WERI-Rb-1 (cell line): Measurements from ENCODE around the gene KPNA4.

Experiments
- DNase-seq: peaks from one replicate; pipeline ENCODE4 v3.0.0-alpha.2; 2020
- H3K27ac ChIP-seq: fragments of 250-450 bp; sonication (Bioruptor Pico); 2 replicates; pipeline ENCODE4 v1.5.1; 2020; ENCODE audit warnings: mild to moderate bottlenecking, moderate library complexity
- H3K27me3 ChIP-seq: fragments of 250-450 bp; sonication (Bioruptor Pico); 2 replicates; pipeline ENCODE4 v1.5.1; 2021; ENCODE audit warnings: mild to moderate bottlenecking, low read depth, moderate library complexity; ENCODE audit not compliant: insufficient read depth, severe bottlenecking
- H3K36me3 ChIP-seq: fragments of 250-450 bp; sonication (Bioruptor Pico); 2 replicates; pipeline ENCODE4 v1.5.1; 2020; ENCODE audit warnings: mild to moderate bottlenecking, moderate library complexity
- H3K4me3 ChIP-seq: 2 replicates; pipeline ENCODE4 v1.5.1; 2011; ENCODE audit warnings: low read depth, mild to moderate bottlenecking, control low read depth, low read length
- H3K9me3 ChIP-seq: fragments of 250-450 bp; sonication (Bioruptor Pico); 2 replicates; pipeline ENCODE4 v1.5.1; 2021; ENCODE audit warnings: mild to moderate bottlenecking, moderate library complexity; ENCODE audit not compliant: severe bottlenecking
- TF ChIP-seq, protein P1 (sequence below): IDR thresholded peaks from 2 replicates; pipeline ENCODE4 v1.5.1; 2011; ENCODE audit warnings: low read depth, mild to moderate bottlenecking, control low read depth, inconsistent platforms, low read length

The KPNA4 gene

DNA sequence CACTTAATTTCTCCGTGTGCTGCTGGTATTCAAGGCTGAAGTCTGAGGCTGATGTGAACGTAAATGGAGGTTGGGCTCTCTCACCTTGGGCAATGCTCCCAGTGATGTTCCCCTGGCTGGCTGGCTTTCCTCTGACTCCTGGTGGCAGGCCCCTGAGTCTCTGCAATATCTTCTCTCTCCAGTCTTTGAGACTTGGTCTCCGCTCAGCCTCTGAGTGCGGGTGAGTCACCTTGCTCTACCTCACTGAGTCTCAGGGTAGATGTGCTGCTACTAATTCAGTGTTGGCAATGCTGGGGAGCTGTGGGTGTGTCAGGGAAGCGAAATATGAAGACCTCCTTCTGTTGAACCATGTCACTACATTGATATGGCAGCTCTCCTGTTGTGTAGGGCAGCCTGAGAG lies 84.4 kb downstream of the KPNA4 start:
- no peak for DNase-seq
- TF ChIP-seq, protein P1, sequence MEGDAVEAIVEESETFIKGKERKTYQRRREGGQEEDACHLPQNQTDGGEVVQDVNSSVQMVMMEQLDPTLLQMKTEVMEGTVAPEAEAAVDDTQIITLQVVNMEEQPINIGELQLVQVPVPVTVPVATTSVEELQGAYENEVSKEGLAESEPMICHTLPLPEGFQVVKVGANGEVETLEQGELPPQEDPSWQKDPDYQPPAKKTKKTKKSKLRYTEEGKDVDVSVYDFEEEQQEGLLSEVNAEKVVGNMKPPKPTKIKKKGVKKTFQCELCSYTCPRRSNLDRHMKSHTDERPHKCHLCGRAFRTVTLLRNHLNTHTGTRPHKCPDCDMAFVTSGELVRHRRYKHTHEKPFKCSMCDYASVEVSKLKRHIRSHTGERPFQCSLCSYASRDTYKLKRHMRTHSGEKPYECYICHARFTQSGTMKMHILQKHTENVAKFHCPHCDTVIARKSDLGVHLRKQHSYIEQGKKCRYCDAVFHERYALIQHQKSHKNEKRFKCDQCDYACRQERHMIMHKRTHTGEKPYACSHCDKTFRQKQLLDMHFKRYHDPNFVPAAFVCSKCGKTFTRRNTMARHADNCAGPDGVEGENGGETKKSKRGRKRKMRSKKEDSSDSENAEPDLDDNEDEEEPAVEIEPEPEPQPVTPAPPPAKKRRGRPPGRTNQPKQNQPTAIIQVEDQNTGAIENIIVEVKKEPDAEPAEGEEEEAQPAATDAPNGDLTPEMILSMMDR = no peak
- H3K4me3 ChIP-seq = no peak overlapping the region
- H3K27me3 ChIP-seq = no peaks in the 10 kb centered on the region
- no peaks in the 10 kb centered on the region for H3K36me3 ChIP-seq
- H3K27ac ChIP-seq = no peak overlapping the region
- no peaks in the 10 kb centered on the region for H3K9me3 ChIP-seq

DNA sequence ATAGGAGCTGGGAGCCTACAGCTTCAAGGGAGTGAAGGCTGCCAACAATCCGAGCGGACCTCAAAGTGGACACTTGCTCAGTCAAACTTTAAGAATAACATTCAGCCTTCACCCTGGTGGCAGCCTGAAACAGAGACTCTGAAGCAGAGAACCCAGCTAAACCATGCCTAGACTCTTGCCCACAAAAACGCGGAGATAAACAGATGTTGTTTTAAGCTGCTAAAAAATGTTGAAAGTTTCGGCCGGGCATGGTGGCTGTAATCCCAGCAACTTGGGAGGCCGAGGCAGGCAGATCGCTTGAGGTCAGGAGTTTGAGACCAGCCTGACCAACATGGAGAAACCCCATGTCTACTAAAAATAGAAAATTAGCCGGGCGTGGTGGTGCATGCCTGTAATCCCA lies 86.0 kb downstream of the KPNA4 start:
- Histone ChIP-seq H3K4me3 (no peak overlapping the region), H3K36me3 (no peaks in the 10 kb centered on the region), H3K9me3 (no peaks in the 10 kb centered on the region), H3K27me3 (no peaks in the 10 kb centered on the region), H3K27ac (no peak overlapping the region)
- TF ChIP-seq, protein P1 = no peak
- no peak for DNase-seq

DNA sequence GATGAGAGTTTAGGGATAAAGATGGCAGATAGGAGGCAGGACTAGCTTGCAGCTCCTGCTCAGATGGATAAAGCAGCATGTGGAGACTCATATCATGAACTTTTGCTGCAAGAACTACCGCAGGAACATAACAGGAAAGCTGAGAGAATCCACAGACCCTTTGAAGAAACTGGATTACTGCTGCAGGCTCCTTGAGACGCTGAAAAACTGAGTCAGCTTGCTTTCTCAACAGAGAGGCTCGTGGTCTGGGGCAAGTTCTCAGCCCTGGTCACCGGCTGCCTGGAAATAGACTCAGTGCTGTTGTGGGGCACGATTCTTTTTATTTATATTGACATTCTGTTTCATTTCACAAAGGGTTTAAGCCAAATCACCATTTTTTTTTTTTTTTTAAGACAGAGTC lies 87.0 kb downstream of the KPNA4 start:
- DNase-seq = no peak
- no peak overlapping the region for H3K27ac ChIP-seq
- TF ChIP-seq, protein P1 = no peak

DNA sequence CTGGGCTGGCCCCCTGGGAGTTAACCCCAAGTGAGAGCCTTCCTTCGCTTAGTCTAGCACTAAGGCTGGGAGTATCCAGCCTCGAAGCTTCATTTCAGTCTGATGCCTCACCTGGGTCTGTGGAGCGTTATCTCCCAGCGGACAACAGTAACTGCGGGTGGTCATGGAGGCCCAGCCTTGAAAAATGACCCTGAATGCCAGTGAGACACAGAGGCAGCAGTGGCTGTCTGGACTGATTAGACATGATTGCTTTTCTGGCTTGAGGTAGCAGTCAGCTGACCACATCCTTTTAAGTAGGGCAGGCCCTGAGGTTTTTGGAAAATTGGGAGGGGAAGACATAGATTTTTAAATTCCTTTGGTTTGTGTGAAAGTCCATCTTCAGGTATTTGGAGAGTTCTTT lies 87.6 kb downstream of the KPNA4 start:
- TF ChIP-seq, protein P1 = no peak
- H3K27ac ChIP-seq = no peak overlapping the region
- no peak for DNase-seq
- H3K36me3 ChIP-seq = no peaks in the 10 kb centered on the region
- no peaks in the 10 kb centered on the region for H3K9me3 ChIP-seq
- H3K27me3 ChIP-seq = no peaks in the 10 kb centered on the region
- H3K4me3 ChIP-seq = no peak overlapping the region

More for the DNA sequence above, 87.0 kb downstream of the KPNA4 start:
- Histone ChIP-seq H3K36me3 (no peaks in the 10 kb centered on the region), H3K9me3 (no peaks in the 10 kb centered on the region), H3K4me3 (no peak overlapping the region), H3K27me3 (no peaks in the 10 kb centered on the region)

DNA sequence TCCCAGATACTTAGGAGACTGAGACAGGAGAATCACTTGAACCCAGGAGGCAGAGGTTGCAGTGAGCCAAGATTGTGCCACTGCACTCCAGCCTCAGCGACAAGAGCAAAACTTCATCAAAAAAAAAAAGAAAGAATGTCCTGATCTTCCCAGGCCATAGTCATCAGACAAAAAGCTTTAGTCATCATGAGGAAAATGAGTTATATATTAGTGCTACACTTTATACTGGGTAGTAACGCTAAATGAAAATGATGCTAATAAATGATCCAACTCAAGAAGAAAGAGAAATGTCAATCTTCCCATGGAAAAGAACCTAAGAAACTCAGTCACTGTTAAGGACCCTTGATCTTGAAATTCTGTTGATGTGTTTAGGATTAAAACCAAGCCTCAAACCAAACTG lies 89.5 kb downstream of the KPNA4 start:
- no peaks in the 10 kb centered on the region for H3K27me3 ChIP-seq
- DNase-seq = no peak
- no peak overlapping the region for H3K4me3 ChIP-seq
- no peak overlapping the region for H3K27ac ChIP-seq
- no peaks in the 10 kb centered on the region for H3K36me3 ChIP-seq
- H3K9me3 ChIP-seq = peaks cover 8% of the 10 kb centered on the region
- TF ChIP-seq, protein P1 = no peak

DNA sequence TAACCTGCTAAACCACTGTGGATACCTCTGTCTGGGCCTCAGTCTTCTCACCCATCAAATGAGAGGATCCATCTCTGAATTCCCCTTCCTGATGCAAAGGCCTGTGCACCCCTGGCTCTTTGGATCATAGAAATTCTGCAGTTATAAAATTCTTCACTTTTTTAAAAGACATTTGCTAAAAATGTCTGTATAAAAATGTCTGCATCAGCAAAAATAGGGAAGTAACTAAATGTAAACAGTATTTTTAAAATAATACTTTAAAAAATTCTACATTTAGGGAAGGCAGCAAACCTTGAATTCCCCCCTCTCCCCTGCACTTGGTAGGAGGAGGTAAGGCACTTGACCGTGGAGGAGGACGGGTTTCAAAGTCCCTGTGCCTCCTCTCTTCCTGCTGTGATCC lies 90.2 kb downstream of the KPNA4 start:
- Histone ChIP-seq H3K36me3 (no peaks in the 10 kb centered on the region), H3K27ac (no peak overlapping the region), H3K9me3 (peaks cover 14% of the 10 kb centered on the region), H3K27me3 (no peaks in the 10 kb centered on the region), H3K4me3 (no peak overlapping the region)
- no peak for DNase-seq
- TF ChIP-seq, protein P1 = no peak
